Measurements from ENCODE around the gene FCMR.

GRCh38 chr1:206933333-206933945 is 11.7 kb upstream of the FCMR start:
- TF ChIP-seq, protein P1, sequence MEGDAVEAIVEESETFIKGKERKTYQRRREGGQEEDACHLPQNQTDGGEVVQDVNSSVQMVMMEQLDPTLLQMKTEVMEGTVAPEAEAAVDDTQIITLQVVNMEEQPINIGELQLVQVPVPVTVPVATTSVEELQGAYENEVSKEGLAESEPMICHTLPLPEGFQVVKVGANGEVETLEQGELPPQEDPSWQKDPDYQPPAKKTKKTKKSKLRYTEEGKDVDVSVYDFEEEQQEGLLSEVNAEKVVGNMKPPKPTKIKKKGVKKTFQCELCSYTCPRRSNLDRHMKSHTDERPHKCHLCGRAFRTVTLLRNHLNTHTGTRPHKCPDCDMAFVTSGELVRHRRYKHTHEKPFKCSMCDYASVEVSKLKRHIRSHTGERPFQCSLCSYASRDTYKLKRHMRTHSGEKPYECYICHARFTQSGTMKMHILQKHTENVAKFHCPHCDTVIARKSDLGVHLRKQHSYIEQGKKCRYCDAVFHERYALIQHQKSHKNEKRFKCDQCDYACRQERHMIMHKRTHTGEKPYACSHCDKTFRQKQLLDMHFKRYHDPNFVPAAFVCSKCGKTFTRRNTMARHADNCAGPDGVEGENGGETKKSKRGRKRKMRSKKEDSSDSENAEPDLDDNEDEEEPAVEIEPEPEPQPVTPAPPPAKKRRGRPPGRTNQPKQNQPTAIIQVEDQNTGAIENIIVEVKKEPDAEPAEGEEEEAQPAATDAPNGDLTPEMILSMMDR (conservative IDR thresholded peaks at IDR 0.05; ENCODE audit: low read length) = peak; percentile 97
- TF ChIP-seq EZH2phosphoT487 (IDR thresholded peaks at IDR 0.05; ENCODE audit: borderline replicate concordance) = no peak

Data from Loucy (cell line).